ENCODE data around the gene GATAD2A.

GATAD2A gene

DNA sequence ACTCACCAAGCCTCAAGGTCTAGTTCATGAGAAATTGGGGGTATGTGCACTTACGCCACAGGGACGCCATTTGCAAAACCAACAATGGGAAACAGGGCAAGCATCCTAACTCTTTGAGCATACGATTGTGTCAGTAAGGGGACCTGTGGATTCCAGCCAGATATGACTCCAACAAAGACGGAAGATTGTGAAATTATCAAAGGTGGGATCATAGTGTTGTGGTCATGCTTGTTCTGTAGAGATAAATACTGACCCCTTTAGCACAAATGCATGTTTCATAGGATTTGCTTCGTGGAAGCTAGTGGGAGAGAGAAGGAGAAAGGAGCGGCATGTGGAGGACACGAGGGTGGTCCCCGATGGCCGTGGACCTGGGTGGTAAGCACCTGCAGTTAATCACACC, 37.8 kb downstream of the GATAD2A start:
- peak overlapping the region; percentile 96 for H3K27ac ChIP-seq
- TF ChIP-seq, protein P1, sequence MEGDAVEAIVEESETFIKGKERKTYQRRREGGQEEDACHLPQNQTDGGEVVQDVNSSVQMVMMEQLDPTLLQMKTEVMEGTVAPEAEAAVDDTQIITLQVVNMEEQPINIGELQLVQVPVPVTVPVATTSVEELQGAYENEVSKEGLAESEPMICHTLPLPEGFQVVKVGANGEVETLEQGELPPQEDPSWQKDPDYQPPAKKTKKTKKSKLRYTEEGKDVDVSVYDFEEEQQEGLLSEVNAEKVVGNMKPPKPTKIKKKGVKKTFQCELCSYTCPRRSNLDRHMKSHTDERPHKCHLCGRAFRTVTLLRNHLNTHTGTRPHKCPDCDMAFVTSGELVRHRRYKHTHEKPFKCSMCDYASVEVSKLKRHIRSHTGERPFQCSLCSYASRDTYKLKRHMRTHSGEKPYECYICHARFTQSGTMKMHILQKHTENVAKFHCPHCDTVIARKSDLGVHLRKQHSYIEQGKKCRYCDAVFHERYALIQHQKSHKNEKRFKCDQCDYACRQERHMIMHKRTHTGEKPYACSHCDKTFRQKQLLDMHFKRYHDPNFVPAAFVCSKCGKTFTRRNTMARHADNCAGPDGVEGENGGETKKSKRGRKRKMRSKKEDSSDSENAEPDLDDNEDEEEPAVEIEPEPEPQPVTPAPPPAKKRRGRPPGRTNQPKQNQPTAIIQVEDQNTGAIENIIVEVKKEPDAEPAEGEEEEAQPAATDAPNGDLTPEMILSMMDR (IDR thresholded peaks at IDR 0.05) = no peak
- no peak overlapping the region for H3K4me3 ChIP-seq (ENCODE audit: low read depth in 1 of 2, low read length in 1 of 2)
- no peaks in the 10 kb centered on the region for H3K9me3 ChIP-seq
- peaks cover 56 to 61% of the 10 kb centered on the region in 2 experiments for H3K4me1 ChIP-seq (ENCODE audit: control insufficient read depth in 1 of 2, insufficient read depth in 1 of 2, low read depth in 1 of 2, low read length in 1 of 2)
- H3K27me3 ChIP-seq = no peaks in the 10 kb centered on the region
- no peaks in the 10 kb centered on the region for H3K36me3 ChIP-seq

DNA sequence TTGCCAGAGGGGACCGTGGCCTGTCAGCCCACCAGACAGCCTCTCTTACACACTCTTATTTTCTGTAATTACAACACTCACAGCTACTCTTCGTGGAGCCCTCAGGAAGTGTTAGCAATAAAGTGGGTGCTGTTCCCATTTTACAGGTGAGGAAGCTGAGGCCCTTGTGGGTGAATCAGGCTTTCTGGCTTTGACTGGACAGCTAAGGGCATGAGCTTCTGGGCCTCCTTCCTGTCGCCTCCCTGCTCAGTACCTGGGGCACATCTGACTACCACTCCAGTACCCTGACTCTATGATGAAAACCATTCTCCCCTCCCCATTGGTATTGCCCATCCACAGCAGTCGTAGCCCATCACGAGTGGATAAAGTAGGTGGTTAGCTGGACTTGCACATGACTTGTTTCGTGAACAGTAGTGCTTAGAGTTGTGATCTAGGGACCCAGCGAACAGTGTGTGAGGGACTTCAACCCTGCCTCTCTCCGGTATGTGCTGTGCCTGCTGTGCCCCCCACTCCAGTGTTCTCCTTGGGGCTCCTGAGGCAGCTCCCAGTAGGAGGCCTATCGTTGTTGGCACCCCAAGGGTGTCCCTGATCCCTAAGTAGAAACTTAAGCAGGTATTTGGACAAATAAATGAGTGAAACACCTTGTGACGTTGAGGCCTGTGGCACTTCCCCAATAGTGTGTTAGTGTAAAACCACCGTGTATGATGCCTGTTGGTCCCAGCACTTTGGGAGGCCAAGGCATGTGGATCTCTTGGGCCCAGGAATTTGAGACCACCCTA, 38.6 kb downstream of the GATAD2A start:
- Histone ChIP-seq H3K4me3 (ENCODE audit: low read depth in 1 of 2, low read length in 1 of 2) (peak overlapping the region in 1 of 2 experiments; percentile 41), H3K27me3 (no peaks in the 10 kb centered on the region), H3K4me1 (ENCODE audit: control insufficient read depth in 1 of 2, insufficient read depth in 1 of 2, low read depth in 1 of 2, low read length in 1 of 2) (peaks cover 56 to 58% of the 10 kb centered on the region in 2 experiments), H3K9me3 (no peaks in the 10 kb centered on the region), H3K27ac (peak overlapping the region; percentile 96), H3K36me3 (no peaks in the 10 kb centered on the region)
- TF ChIP-seq, protein P1 (IDR thresholded peaks at IDR 0.05) = no peak

DNA sequence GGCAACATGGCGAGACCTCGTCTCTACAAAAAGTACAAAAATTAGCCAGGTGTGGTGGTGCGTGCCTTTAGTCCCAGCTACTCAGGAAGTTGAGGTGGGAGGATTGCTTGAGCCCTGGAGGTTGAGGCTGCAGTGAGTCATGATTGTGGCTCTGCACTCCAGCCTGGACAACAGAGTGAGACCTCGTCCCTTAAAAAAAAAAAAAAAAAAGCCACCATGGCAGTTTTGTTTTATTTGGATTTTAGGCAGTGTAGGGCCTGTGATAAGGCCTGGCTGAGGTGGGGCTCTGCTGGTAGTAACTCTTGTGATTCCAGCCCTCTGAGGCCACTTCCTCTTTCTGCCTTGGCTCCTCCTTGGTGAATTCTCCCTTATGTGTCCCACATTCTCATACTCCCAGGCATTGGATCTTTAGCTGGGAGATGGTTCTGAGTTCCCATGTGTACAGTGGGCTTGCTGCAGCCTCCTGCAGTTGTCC, 39.2 kb downstream of the GATAD2A start:
- Histone ChIP-seq H3K4me3 (ENCODE audit: low read depth in 1 of 2, low read length in 1 of 2) (peak overlapping the region in 1 of 2 experiments; percentile 41), H3K36me3 (no peaks in the 10 kb centered on the region), H3K27ac (peak overlapping the region; percentile 96), H3K27me3 (no peaks in the 10 kb centered on the region), H3K4me1 (ENCODE audit: control insufficient read depth in 1 of 2, insufficient read depth in 1 of 2, low read depth in 1 of 2, low read length in 1 of 2) (peaks cover 56% of the 10 kb centered on the region in 2 experiments), H3K9me3 (no peaks in the 10 kb centered on the region)
- TF ChIP-seq, protein P1 (IDR thresholded peaks at IDR 0.05) = no peak

DNA sequence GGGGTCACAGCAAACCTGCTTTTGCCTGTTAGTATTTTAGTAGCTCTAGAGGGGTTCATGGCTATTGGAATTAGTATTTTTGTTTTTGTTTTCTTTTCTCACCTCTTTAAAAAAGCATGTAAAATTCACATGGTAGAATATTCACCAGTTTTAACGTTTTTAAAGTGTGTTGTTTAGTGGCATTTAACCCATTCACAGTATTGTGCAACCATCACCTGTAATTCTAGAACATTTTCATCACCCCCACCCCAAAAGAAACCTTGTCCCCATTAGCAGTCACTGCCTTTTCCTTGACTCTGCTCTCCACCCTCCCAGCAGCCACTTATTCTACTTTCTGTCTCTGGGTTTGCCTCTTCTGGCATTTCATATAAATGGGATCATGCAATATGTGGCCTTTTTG, 39.8 kb downstream of the GATAD2A start:
- H3K27me3 ChIP-seq = no peaks in the 10 kb centered on the region
- H3K9me3 ChIP-seq = no peaks in the 10 kb centered on the region
- H3K4me3 ChIP-seq (ENCODE audit: low read depth in 1 of 2, low read length in 1 of 2) = peak overlapping the region in 1 of 2 experiments; percentile 41
- peaks cover 62% of the 10 kb centered on the region in 2 experiments for H3K4me1 ChIP-seq (ENCODE audit: control insufficient read depth in 1 of 2, insufficient read depth in 1 of 2, low read depth in 1 of 2, low read length in 1 of 2)
- no peaks in the 10 kb centered on the region for H3K36me3 ChIP-seq
- peak overlapping the region; percentile 96 for H3K27ac ChIP-seq
- TF ChIP-seq, protein P1 (IDR thresholded peaks at IDR 0.05) = no peak

DNA sequence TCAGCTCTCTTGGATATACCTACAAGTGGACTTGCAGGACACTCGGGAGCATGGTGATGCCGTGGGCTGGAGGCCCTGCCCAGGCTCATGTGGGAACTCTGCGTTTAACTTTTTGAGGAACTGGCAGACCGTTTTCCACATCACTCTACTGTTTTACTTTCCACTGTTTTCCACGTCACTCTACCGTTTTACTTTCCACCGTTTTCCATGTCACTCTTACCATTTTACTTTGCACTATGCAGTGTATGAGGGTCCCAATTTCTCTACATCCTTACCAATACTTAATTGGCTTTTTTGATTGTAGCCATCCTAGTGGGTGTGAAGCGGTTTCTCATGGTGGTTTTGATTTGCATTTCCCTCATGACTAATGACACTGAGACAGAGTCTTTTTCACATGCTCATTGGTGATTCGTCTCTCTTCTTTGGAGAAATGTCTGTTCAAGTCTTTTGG, 40.5 kb downstream of the GATAD2A start:
- Histone ChIP-seq H3K4me3 (ENCODE audit: low read depth in 1 of 2, low read length in 1 of 2) (peak overlapping the region; percentile 7 to 34), H3K27me3 (no peaks in the 10 kb centered on the region), H3K4me1 (ENCODE audit: control insufficient read depth in 1 of 2, insufficient read depth in 1 of 2, low read depth in 1 of 2, low read length in 1 of 2) (peaks cover 68% of the 10 kb centered on the region in 2 experiments), H3K9me3 (no peaks in the 10 kb centered on the region), H3K36me3 (no peaks in the 10 kb centered on the region), H3K27ac (peak overlapping the region; percentile 96)
- TF ChIP-seq, protein P1 (IDR thresholded peaks at IDR 0.05) = no peak

All from neutrophil (primary cell).